ENCODE measurements around the gene RHOV. TPM values are rescaled to one million over a fixed set of nuclear protein-coding genes. Genes with fewer than 3 reads are reported as not detected.

Gene RHOV
- polyA plus RNA-seq, 2 of the 4 experiments (the other 2 are of a cell fraction) = 7.6 to 13.0 TPM

GRCh38 chr15:40909662-40910630 is 35.9 kb upstream of the RHOV start:
- no peaks in the 10 kb centered on the region for H3K9me3 ChIP-seq
- peak overlapping the region in 1 of 2 experiments; percentile 21; a peak in 1 of 6 replicates for H3K27ac ChIP-seq
- no peak for DNase-seq (ENCODE audit: low read depth in 1 of 2, low spot score in 1 of 2)
- peaks cover 26% of the 10 kb centered on the region for H3K4me1 ChIP-seq
- POLR2A ChIA-PET = no interaction called here
- 78% methylated on average over 16 of the region's 17 CpGs for WGBS (ENCODE audit: missing lambda C conversion rate)
- no peak for ATAC-seq
- H3K4me2 ChIP-seq = no peak overlapping the region
- CTCF ChIA-PET = interaction anchor here (1.3 to 2.4 kb wide), 7 partner anchors 12 to 52 kb away, joined by 4 to 10 read pairs (median 6); partner anchors contain the start of gene VPS18
- no peak for FAIRE-seq
- H3K4me3 ChIP-seq = no peak overlapping the region
- no peak for TF ChIP-seq TFCP2L1 (CRISPR knock-in tag; IDR thresholded peaks at IDR 0.05)
- TF ChIP-seq HOXB13 (CRISPR knock-in tag; IDR thresholded peaks at IDR 0.05; ENCODE audit: low read depth) = no peak
- TF ChIP-seq USF2 (IDR thresholded peaks at IDR 0.05) = no peak
- TF ChIP-seq PHF8 (IDR thresholded peaks at IDR 0.05; ENCODE audit: borderline replicate concordance, low read depth) = no peak
- TF ChIP-seq NR3C1 (IDR thresholded peaks at IDR 0.05) = no peak
- no peak for TF ChIP-seq FOSB (CRISPR knock-in tag; IDR thresholded peaks at IDR 0.05)
- TF ChIP-seq ZNF302 (CRISPR knock-in tag; IDR thresholded peaks at IDR 0.05) = no peak
- TF ChIP-seq, protein P1, sequence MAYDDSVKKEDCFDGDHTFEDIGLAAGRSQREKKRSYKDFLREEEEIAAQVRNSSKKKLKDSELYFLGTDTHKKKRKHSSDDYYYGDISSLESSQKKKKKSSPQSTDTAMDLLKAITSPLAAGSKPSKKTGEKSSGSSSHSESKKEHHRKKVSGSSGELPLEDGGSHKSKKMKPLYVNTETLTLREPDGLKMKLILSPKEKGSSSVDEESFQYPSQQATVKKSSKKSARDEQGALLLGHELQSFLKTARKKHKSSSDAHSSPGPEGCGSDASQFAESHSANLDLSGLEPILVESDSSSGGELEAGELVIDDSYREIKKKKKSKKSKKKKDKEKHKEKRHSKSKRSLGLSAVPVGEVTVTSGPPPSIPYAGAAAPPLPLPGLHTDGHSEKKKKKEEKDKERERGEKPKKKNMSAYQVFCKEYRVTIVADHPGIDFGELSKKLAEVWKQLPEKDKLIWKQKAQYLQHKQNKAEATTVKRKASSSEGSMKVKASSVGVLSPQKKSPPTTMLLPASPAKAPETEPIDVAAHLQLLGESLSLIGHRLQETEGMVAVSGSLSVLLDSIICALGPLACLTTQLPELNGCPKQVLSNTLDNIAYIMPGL (CRISPR knock-in tag; IDR thresholded peaks at IDR 0.05; ENCODE audit: borderline replicate concordance) = no peak
- TF ChIP-seq POLR2AphosphoS2 (conservative IDR thresholded peaks at IDR 0.05; ENCODE audit: low read length) = no peak
- no peak for TF ChIP-seq RAD21 (conservative IDR thresholded peaks at IDR 0.05 in 1 of 2, IDR thresholded peaks at IDR 0.05 in 1 of 2)

- peaks cover 29% of the 10 kb centered on the region for H3K4me1 ChIP-seq
- TF ChIP-seq ZC3H11A (IDR thresholded peaks at IDR 0.05) = no peak
- no peak for TF ChIP-seq EHMT2 (IDR thresholded peaks at IDR 0.05; ENCODE audit: low read depth)
- no peak for TF ChIP-seq HEYL (CRISPR knock-in tag; IDR thresholded peaks at IDR 0.05)
- no peak for TF ChIP-seq TFCP2L1 (CRISPR knock-in tag; IDR thresholded peaks at IDR 0.05)
- no peak for TF ChIP-seq HOXB13 (CRISPR knock-in tag; IDR thresholded peaks at IDR 0.05; ENCODE audit: low read depth)
- TF ChIP-seq SMC3 (IDR thresholded peaks at IDR 0.05) = no peak
- TF ChIP-seq, protein P2, sequence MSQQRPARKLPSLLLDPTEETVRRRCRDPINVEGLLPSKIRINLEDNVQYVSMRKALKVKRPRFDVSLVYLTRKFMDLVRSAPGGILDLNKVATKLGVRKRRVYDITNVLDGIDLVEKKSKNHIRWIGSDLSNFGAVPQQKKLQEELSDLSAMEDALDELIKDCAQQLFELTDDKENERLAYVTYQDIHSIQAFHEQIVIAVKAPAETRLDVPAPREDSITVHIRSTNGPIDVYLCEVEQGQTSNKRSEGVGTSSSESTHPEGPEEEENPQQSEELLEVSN (IDR thresholded peaks at IDR 0.05; ENCODE audit: borderline replicate concordance, low read depth) = no peak
- TF ChIP-seq RNF2 (IDR thresholded peaks at IDR 0.05; ENCODE audit: borderline replicate concordance, low read depth) = no peak
- TF ChIP-seq TP53 (CRISPR knock-in tag; IDR thresholded peaks at IDR 0.05) = no peak
- TF ChIP-seq CBX8 (IDR thresholded peaks at IDR 0.05) = no peak
- TF ChIP-seq REST (IDR thresholded peaks at IDR 0.05) = no peak
- no peak for TF ChIP-seq BHLHE40 (IDR thresholded peaks at IDR 0.05; ENCODE audit: low read depth, low read length)
- no peak for TF ChIP-seq PHF8 (IDR thresholded peaks at IDR 0.05; ENCODE audit: borderline replicate concordance, low read depth)
- TF ChIP-seq POLR2AphosphoS2 (conservative IDR thresholded peaks at IDR 0.05; ENCODE audit: low read length) = no peak
- TF ChIP-seq RAD21 (conservative IDR thresholded peaks at IDR 0.05 in 1 of 2, IDR thresholded peaks at IDR 0.05 in 1 of 2) = no peak
- TF ChIP-seq CHD4 (IDR thresholded peaks at IDR 0.05; ENCODE audit: borderline replicate concordance) = no peak
- no peak for TF ChIP-seq FOSL2 (IDR thresholded peaks at IDR 0.05)
- TF ChIP-seq FOSL2 (CRISPR knock-in tag; IDR thresholded peaks at IDR 0.05) = no peak
- TF ChIP-seq RFX5 (IDR thresholded peaks at IDR 0.05) = no peak
- ChIA-PET CTCF (interaction anchor here (1.1 to 7.6 kb wide), 6 partner anchors 14 to 278 kb away, joined by 3 to 100 read pairs (median 8); partner anchors contain the start of gene DLL4), POLR2A (no interaction called here)
- no peak overlapping the region for H3K4me3 ChIP-seq
- no peak for DNase-seq (ENCODE audit: low read depth in 1 of 2, low spot score in 1 of 2)
- FAIRE-seq = no peak
- 97% methylated on average over 7 of the region's 7 CpGs for WGBS (ENCODE audit: missing lambda C conversion rate)
- no peak overlapping the region for H3K4me2 ChIP-seq
- no peaks in the 10 kb centered on the region for H3K9me3 ChIP-seq
- no peak overlapping the region for H3K27ac ChIP-seq
- no peak for ATAC-seq
Observed at GRCh38 chr15:40908095-40908494, 34.1 kb upstream of the RHOV start.

Measured in A549 (cell line).